Stimulated activated CD8-positive, alpha-beta memory T cell treated with anti-CD3 and anti-CD28 coated beads, Interleukin-7, amount 100 ng/mL, for 24 hours (primary cell): ENCODE measurements around the gene EEFSEC.
"Not testable (repeated sequence)": the region's sequence is repeated elsewhere in the genome, so short reads cannot be mapped to it uniquely, and the experiment has no call there.

Experiments
- DNase-seq: peaks from one replicate; pipeline ENCODE4 v3.0.0-alpha.2; 2020; ENCODE audit warnings: low read depth

EEFSEC gene

GRCh38 chr3:128152419-128153155, 694 bp upstream of the EEFSEC start:
- no peak for DNase-seq

GRCh38 chr3:128154354-128154753, 1.1 kb downstream of the EEFSEC start:
- DNase-seq: not testable (repeated sequence)

- no peak for DNase-seq
Measured at GRCh38 chr3:128155616-128156360, 2.5 kb downstream of the EEFSEC start.

- no peak for DNase-seq
Measured at GRCh38 chr3:128160661-128161060, 7.4 kb downstream of the EEFSEC start.

GRCh38 chr3:128163432-128163831, 10.2 kb downstream of the EEFSEC start:
- DNase-seq: no peak

- no peak for DNase-seq
Measured at GRCh38 chr3:128166971-128167453, 13.7 kb downstream of the EEFSEC start.

GRCh38 chr3:128167646-128167972, 14.3 kb downstream of the EEFSEC start:
- no peak for DNase-seq

- no peak for DNase-seq
Measured at GRCh38 chr3:128167973-128168674, 14.8 kb downstream of the EEFSEC start.

- DNase-seq: no peak
Measured at GRCh38 chr3:128168836-128169235, 15.6 kb downstream of the EEFSEC start.

GRCh38 chr3:128170866-128171516, 17.7 kb downstream of the EEFSEC start:
- DNase-seq: no peak

- no peak for DNase-seq
Measured at GRCh38 chr3:128173200-128173599, 19.9 kb downstream of the EEFSEC start.

- no peak for DNase-seq
Measured at GRCh38 chr3:128173849-128174248, 20.6 kb downstream of the EEFSEC start.

GRCh38 chr3:128174675-128175590, 21.7 kb downstream of the EEFSEC start:
- DNase-seq: no peak

GRCh38 chr3:128175768-128176167, 22.5 kb downstream of the EEFSEC start:
- DNase-seq: no peak

- no peak for DNase-seq
Measured at GRCh38 chr3:128176276-128176833, 23.1 kb downstream of the EEFSEC start.

- no peak for DNase-seq
Measured at GRCh38 chr3:128177865-128178264, 24.6 kb downstream of the EEFSEC start.

- DNase-seq: no peak
Measured at GRCh38 chr3:128178782-128179483, 25.7 kb downstream of the EEFSEC start.

GRCh38 chr3:128179484-128179819, 26.2 kb downstream of the EEFSEC start:
- no peak for DNase-seq

GRCh38 chr3:128180436-128180835, 27.2 kb downstream of the EEFSEC start:
- DNase-seq: no peak

- DNase-seq: no peak
Measured at GRCh38 chr3:128180913-128181312, 27.6 kb downstream of the EEFSEC start.
